Astrocyte (in vitro differentiated cells and primary cell): ENCODE data around the gene ZNF132. TPM values are rescaled to one million over a fixed set of nuclear protein-coding genes. Genes with fewer than 3 reads are reported as not detected.

Experiments used
- DNase-seq: peaks from one replicate; pipeline ENCODE4 v3.0.0-alpha.2; 2010; ENCODE audit warnings: low read depth
- FAIRE-seq: peaks from 2 replicates; lab custom pipeline; 2011; peaks lifted over from hg19 to GRCh38; lab: Jason Lieb, UNC
- H2AFZ ChIP-seq: 2 replicates; pipeline ENCODE4 v1.6.0; 2012; ENCODE audit warnings: low read depth, low read length, inconsistent platforms
- H3K27ac ChIP-seq: 2 replicates; pipeline ENCODE4 v1.5.1; 2011; ENCODE audit warnings: low read depth, low read length, inconsistent platforms
- H3K27me3 ChIP-seq: 2 replicates; pipeline ENCODE4 v1.6.0; 2011; ENCODE audit warnings: low read length, inconsistent platforms; ENCODE audit not compliant: insufficient read depth
- H3K36me3 ChIP-seq: 2 replicates; pipeline ENCODE4 v1.5.1; 2011; ENCODE audit warnings: low read length, inconsistent platforms; ENCODE audit not compliant: insufficient read depth
- H3K4me1 ChIP-seq: 2 replicates; pipeline ENCODE4 v1.5.1; 2011; ENCODE audit warnings: low read length, inconsistent platforms; ENCODE audit not compliant: insufficient read depth
- H3K4me2 ChIP-seq: 2 replicates; pipeline ENCODE4 v1.6.0; 2012; ENCODE audit warnings: low read length, inconsistent platforms
- H3K4me3 ChIP-seq: 2 replicates; pipeline ENCODE4 v1.5.1; 2011; ENCODE audit warnings: low read depth, mild to moderate bottlenecking, low read length, inconsistent platforms; ENCODE audit not compliant: insufficient read depth
- H3K79me2 ChIP-seq: 2 replicates; pipeline ENCODE4 v1.6.0; 2012; ENCODE audit warnings: mild to moderate bottlenecking, low read length, inconsistent platforms; ENCODE audit not compliant: insufficient read depth
- H3K9ac ChIP-seq: 2 replicates; pipeline ENCODE4 v1.6.0; 2012; ENCODE audit warnings: mild to moderate bottlenecking, low read length, inconsistent platforms
- H3K9me3 ChIP-seq: 2 replicates; pipeline ENCODE4 v1.5.1; 2012; ENCODE audit warnings: low read depth, mild to moderate bottlenecking, low read length, inconsistent platforms; ENCODE audit not compliant: insufficient read depth
- H4K20me1 ChIP-seq: 2 replicates; pipeline ENCODE4 v1.6.0; 2012; ENCODE audit warnings: low read length, inconsistent platforms; ENCODE audit not compliant: insufficient read depth
- H3K27ac Mint-ChIP-seq: one replicate; pipeline ENCODE4 v1.8.0; 2021; ENCODE audit warnings: mild to moderate bottlenecking, mixed read lengths; ENCODE audit not compliant: unreplicated experiment
- H3K27me3 Mint-ChIP-seq: one replicate; pipeline ENCODE4 v1.8.0; 2021; ENCODE audit warnings: low read depth, mixed read lengths; ENCODE audit not compliant: unreplicated experiment
- H3K36me3 Mint-ChIP-seq: one replicate; pipeline ENCODE4 v1.8.0; 2021; ENCODE audit warnings: low read depth, mixed read lengths; ENCODE audit not compliant: unreplicated experiment
- H3K4me1 Mint-ChIP-seq: one replicate; pipeline ENCODE4 v1.8.0; 2021; ENCODE audit warnings: low read depth, mixed read lengths; ENCODE audit not compliant: unreplicated experiment
- H3K4me3 Mint-ChIP-seq: one replicate; pipeline ENCODE4 v1.8.0; 2021; ENCODE audit warnings: mild to moderate bottlenecking, moderate library complexity, mixed read lengths; ENCODE audit not compliant: unreplicated experiment
- H3K9me3 Mint-ChIP-seq: one replicate; pipeline ENCODE4 v1.8.0; 2021; ENCODE audit warnings: mild to moderate bottlenecking, mixed read lengths; ENCODE audit not compliant: unreplicated experiment
- CTCF ChIP-seq: IDR thresholded peaks from 2 replicates; pipeline ENCODE4 v1.5.1; 2011; ENCODE audit warnings: low read depth, mild to moderate bottlenecking, inconsistent platforms, low read length, moderate library complexity; ENCODE audit not compliant: insufficient read depth
- EZH2 ChIP-seq: IDR thresholded peaks from 2 replicates; pipeline ENCODE4 v1.6.1; 2012; ENCODE audit warnings: mild to moderate bottlenecking, low read length, inconsistent platforms; ENCODE audit not compliant: insufficient read depth
- total RNA-seq: library from RNA; stranded (reverse); gene quantifications from 2 replicates; pipeline ENCODE4 v1.2.1, GENCODE V29; 2021

ZNF132 gene
- total RNA-seq, 1 donor from 2014 or later, result 1.9 TPM

GRCh38 chr19:58393725-58394033 is 46.3 kb downstream of the ZNF132 start:
- Mint-ChIP-seq H3K9me3 (no peaks in the 10 kb centered on the region), H3K4me1 (peaks cover 10% of the 10 kb centered on the region), H3K4me3 (no peak overlapping the region), H3K36me3 (peaks cover 27% of the 10 kb centered on the region), H3K27me3 (no peaks in the 10 kb centered on the region), H3K27ac (no peak overlapping the region)
- peaks cover 67% of the 10 kb centered on the region for H4K20me1 ChIP-seq
- FAIRE-seq (no peak), DNase-seq (no peak)
- H3K4me2 ChIP-seq, result no peak overlapping the region
- no peak overlapping the region for H2AFZ ChIP-seq
- H3K4me1 ChIP-seq, result peaks cover 6% of the 10 kb centered on the region
- H3K4me3 ChIP-seq, result no peak overlapping the region
- no peaks in the 10 kb centered on the region for H3K27me3 ChIP-seq
- TF ChIP-seq CTCF, result no peak
- no peak for TF ChIP-seq EZH2
- no peak overlapping the region for H3K9ac ChIP-seq
- no peaks in the 10 kb centered on the region for H3K9me3 ChIP-seq
- peaks cover 32% of the 10 kb centered on the region for H3K36me3 ChIP-seq
- H3K79me2 ChIP-seq, result peaks cover 38% of the 10 kb centered on the region
- H3K27ac ChIP-seq, result no peak overlapping the region

GRCh38 chr19:58392945-58393724 is 46.8 kb downstream of the ZNF132 start:
- Mint-ChIP-seq H3K27ac (no peak overlapping the region), H3K4me3 (no peak overlapping the region), H3K9me3 (no peaks in the 10 kb centered on the region), H3K4me1 (peaks cover 13% of the 10 kb centered on the region), H3K27me3 (no peaks in the 10 kb centered on the region), H3K36me3 (peaks cover 27% of the 10 kb centered on the region)
- H3K27me3 ChIP-seq, result no peaks in the 10 kb centered on the region
- H3K4me3 ChIP-seq, result no peak overlapping the region
- H3K4me1 ChIP-seq, result peaks cover 9% of the 10 kb centered on the region
- no peak for TF ChIP-seq EZH2
- H4K20me1 ChIP-seq, result peaks cover 71% of the 10 kb centered on the region
- peaks cover 43% of the 10 kb centered on the region for H3K79me2 ChIP-seq
- DNase-seq, result no peak
- no peaks in the 10 kb centered on the region for H3K9me3 ChIP-seq
- H3K4me2 ChIP-seq, result no peak overlapping the region
- peaks cover 35% of the 10 kb centered on the region for H3K36me3 ChIP-seq
- no peak overlapping the region for H2AFZ ChIP-seq
- FAIRE-seq, result no peak
- no peak overlapping the region for H3K9ac ChIP-seq
- no peak overlapping the region for H3K27ac ChIP-seq

- H3K4me3 Mint-ChIP-seq, result peak overlapping the region; percentile 99
Measured at GRCh38 chr19:58388175-58388526, 51.8 kb downstream of the ZNF132 start.

More at GRCh38 chr19:58388175-58388526, 51.8 kb downstream of the ZNF132 start:
- peaks cover 17% of the 10 kb centered on the region for H3K36me3 Mint-ChIP-seq
- H3K4me3 ChIP-seq, result peak overlapping the region; percentile 93
- no peak overlapping the region for H2AFZ ChIP-seq
- H3K27me3 ChIP-seq, result no peaks in the 10 kb centered on the region
- TF ChIP-seq EZH2 (no peak), CTCF (no peak)
- peaks cover 17% of the 10 kb centered on the region for H3K4me1 ChIP-seq
- H3K79me2 ChIP-seq, result peaks cover 67% of the 10 kb centered on the region
- H3K27ac ChIP-seq, result no peak overlapping the region
- peaks cover 20% of the 10 kb centered on the region for H3K4me1 Mint-ChIP-seq
- no peaks in the 10 kb centered on the region for H3K27me3 Mint-ChIP-seq
- H3K36me3 ChIP-seq, result peaks cover 25% of the 10 kb centered on the region
- H3K9me3 ChIP-seq, result no peaks in the 10 kb centered on the region
- peak overlapping the region; percentile 100 for H3K27ac Mint-ChIP-seq
- peak overlapping the region; percentile 95 for H3K4me2 ChIP-seq
- H3K9me3 Mint-ChIP-seq, result no peaks in the 10 kb centered on the region
- no peak for DNase-seq
- H4K20me1 ChIP-seq, result peaks cover 55% of the 10 kb centered on the region
- H3K9ac ChIP-seq, result peak overlapping the region; percentile 90
- no peak for FAIRE-seq
